Stimulated activated CD4-positive, alpha-beta T cell treated with anti-CD3 and anti-CD28 coated beads, Interleukin-2, amount 100 ng/mL, for 24 hours (primary cell): Measurements from ENCODE around the gene UBE2U.

ENCODE experiments used
- DNase-seq, 2 donors: peaks; one replicate each; pipeline ENCODE4 v3.0.0-alpha.2; 2020

Gene UBE2U

DNA sequence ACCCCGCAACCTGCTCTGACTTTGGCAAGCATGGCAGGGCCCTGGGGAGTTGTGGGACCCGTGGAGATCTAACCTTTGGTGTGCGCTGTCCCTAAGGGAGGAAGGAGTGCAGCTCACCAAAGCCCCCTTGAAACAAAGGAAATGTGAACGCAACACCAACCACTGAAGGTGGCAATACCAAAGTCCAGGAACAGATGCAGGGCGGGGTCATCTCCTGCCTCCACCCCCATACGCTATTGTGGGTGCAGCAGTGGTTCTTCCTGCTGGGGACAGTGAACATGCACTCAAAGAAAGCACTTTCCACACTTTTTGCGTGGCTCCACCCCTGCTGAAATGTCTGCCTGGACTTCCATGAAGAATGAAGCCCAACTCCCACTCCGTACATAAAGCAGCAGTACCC is 93.0 kb downstream of the UBE2U start:
- no peak for DNase-seq

DNA sequence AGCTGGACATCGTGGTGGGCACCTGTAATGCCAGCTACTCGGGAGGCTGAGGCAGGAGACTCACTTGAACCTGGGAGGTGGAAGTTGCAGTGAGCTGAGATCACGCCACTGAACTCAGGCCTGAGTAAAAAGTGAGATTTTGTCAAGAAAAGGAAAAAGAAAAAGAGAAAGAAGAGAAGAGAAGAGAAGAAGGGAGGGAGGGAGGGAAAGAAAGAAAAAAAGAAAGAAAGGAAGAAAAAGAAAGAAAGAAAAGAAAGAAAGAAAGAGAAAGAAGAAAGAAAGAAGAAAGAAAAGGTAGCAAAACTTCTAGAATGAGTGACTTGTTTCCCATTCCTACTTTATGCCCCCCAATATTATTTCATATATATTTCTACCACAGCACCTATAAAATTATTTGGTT is 98.8 kb downstream of the UBE2U start:
- no peak for DNase-seq

DNA sequence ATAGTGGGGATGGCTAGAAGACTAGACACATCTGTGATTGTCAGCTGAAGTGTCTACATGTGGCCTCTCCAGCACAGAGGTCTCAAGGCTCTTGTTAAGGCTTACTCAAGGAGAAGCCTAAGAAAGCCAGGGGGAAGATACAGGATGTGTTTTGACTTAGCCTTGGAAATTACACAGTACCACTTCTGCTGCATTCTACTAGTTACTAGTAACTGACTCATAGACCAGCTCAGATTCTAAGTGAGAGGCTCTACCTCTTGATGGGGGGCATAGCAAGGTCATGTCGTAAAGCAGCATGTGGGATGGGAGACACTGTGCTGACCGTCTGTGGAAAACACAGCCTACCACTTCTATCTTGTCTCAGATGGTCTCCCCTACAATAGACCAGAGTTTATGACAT is 99.5 kb downstream of the UBE2U start:
- DNase-seq: no peak

DNA sequence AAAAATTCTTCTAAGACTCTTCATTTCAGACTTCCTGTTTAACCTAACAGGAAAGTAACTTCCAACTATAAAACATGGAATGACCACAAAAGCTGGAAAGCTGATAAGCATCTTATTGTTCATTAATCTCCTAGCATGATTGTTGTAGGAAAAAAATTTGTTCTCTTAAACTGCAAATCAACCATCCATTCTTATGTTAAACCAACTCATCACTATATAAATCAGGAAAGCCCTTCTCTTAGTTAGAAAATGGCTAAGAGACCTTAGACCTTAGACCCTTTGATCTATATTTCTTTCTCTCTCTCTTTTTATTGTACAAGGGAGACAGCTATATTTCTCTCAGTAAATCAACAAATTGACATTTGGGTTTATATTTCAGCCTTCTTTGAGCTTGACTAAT is 101.4 kb downstream of the UBE2U start:
- no peak for DNase-seq

DNA sequence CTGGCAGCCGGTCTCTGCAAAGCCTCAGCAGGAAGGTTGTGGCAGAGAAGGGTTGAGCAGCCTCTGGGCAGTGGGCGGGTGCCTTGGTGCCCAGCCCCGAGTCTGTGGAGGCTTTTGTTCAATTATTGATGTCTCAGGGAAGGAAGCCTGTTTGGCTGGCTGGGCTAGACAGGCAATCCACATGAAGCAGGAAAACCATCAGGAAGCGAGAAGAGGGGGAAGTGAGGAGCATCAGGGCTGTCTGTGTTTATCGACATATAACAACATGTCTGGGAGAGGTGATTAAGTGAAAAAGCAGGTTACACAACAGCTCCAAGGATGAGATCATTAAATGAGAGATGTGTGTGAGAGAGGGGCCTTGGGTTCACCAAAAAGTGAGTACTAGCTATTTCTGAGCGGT is 105.4 kb downstream of the UBE2U start:
- DNase-seq: no peak

GRCh38 chr1:64309431-64309831 is 106.0 kb downstream of the UBE2U start:
- no peak for DNase-seq

DNA sequence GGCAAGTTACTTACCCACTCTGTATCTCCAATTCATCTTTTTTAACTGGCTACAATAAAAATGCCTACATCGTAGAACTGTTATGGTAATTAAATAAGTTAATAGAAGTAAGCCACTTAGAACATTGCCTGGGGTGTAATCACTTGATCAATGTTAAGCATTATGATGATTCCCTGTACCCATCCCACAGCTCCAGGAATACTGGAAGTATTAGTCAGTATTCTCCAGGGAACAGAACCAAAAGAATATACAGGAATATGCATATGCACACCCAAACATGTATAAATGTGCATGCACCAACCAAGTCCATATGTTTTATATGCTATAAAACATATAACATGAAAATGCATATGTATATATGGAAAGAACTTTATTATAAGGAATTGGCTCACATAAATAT is 107.3 kb downstream of the UBE2U start:
- DNase-seq: no peak

DNA sequence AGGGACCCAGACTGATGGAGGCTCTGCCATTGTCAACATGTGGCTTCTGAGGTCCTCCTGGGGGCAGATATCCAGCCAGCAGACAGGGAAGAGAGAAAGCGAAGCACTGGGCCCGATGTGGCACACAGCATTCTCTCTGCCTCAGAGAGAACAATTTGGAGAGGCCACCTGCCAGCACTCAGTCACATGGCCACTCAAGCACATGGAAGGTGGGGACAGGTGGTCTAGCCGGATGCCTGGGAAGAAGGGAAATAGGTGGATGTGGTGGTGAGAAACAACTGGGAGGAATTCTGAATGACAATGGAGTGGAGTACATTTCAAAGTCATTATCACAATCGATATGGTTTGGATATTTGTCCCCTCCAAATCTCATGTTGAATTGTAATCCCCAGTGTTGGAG is 109.0 kb downstream of the UBE2U start:
- DNase-seq: no peak

- DNase-seq: no peak
Observed at GRCh38 chr1:64315402-64315801, 112.0 kb downstream of the UBE2U start.
